GM18499 (cell line): Measurements from ENCODE around the gene OSBPL10.

Source experiments
- ATAC-seq: cut with Tn5 transposase; IDR thresholded peaks from one replicate; pipeline ENCODE4 v1.9.1; 2021; ENCODE audit warnings: moderate number of reproducible peaks; ENCODE audit not compliant: insufficient read depth, unreplicated experiment

Gene OSBPL10

GRCh38 chr3:31729082-31729481, 252.0 kb downstream of the OSBPL10 start:
- no peak for ATAC-seq

GRCh38 chr3:31728403-31728802, 252.7 kb downstream of the OSBPL10 start:
- no peak for ATAC-seq

- ATAC-seq = no peak
Observed at GRCh38 chr3:31725976-31726375, 255.1 kb downstream of the OSBPL10 start.

- ATAC-seq = no peak
Observed at GRCh38 chr3:31725568-31725967, 255.5 kb downstream of the OSBPL10 start.

GRCh38 chr3:31724651-31725050, 256.4 kb downstream of the OSBPL10 start:
- no peak for ATAC-seq

GRCh38 chr3:31724116-31724515, 256.9 kb downstream of the OSBPL10 start:
- ATAC-seq = no peak

- no peak for ATAC-seq
Observed at GRCh38 chr3:31723701-31724100, 257.4 kb downstream of the OSBPL10 start.

- no peak for ATAC-seq
Observed at GRCh38 chr3:31721676-31722075, 259.4 kb downstream of the OSBPL10 start.

- no peak for ATAC-seq
Observed at GRCh38 chr3:31714495-31715280, 266.4 kb downstream of the OSBPL10 start.

GRCh38 chr3:31713816-31714215, 267.2 kb downstream of the OSBPL10 start:
- no peak for ATAC-seq

- ATAC-seq = peak; percentile 66
Observed at GRCh38 chr3:31710123-31710803, 270.8 kb downstream of the OSBPL10 start.

- ATAC-seq = no peak
Observed at GRCh38 chr3:31709526-31709925, 271.5 kb downstream of the OSBPL10 start.

GRCh38 chr3:31709005-31709404, 272.1 kb downstream of the OSBPL10 start:
- ATAC-seq = no peak

GRCh38 chr3:31707286-31707685, 273.8 kb downstream of the OSBPL10 start:
- no peak for ATAC-seq

- ATAC-seq = no peak
Observed at GRCh38 chr3:31705736-31706135, 275.3 kb downstream of the OSBPL10 start.

GRCh38 chr3:31704591-31705179, 276.4 kb downstream of the OSBPL10 start:
- no peak for ATAC-seq

GRCh38 chr3:31704156-31704555, 276.9 kb downstream of the OSBPL10 start:
- no peak for ATAC-seq

GRCh38 chr3:31701286-31701685, 279.8 kb downstream of the OSBPL10 start:
- ATAC-seq = no peak

GRCh38 chr3:31699309-31699953, 281.6 kb downstream of the OSBPL10 start:
- no peak for ATAC-seq

- no peak for ATAC-seq
Observed at GRCh38 chr3:31696815-31697548, 284.1 kb downstream of the OSBPL10 start.
